NCI-H1105 treated with DMSO at 0.1 percent for 48 hours (cell line): ENCODE data around the gene KLHL36.
"Not testable (repeated sequence)": the region's sequence is repeated elsewhere in the genome, so short reads cannot be mapped to it uniquely, and the experiment has no call there.

Source experiments
- DNase-seq: peaks from one replicate; lab custom pipeline; 2025; lab: John Stamatoyannopoulos, UW

KLHL36 gene

DNA sequence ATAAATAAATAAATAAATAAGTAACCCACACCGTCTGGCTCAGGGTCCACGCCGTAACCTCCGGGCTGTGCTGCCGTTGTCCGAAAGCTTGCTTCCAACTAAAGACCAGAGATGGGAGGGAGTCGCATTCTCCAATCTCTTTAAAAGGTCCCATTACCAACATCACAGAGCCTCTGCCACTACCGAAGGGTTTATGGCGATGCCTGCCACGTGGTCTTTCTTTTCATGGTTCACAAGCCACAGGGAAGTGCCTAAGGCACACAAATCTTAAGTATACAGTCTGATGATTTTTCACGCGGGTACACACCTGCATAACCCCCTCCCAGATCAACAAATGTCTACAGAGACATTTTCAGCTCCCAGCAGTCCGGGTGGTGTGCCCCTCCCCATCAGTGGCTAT lies 31.8 kb upstream of the KLHL36 start:
- DNase-seq = peak; percentile 10

DNA sequence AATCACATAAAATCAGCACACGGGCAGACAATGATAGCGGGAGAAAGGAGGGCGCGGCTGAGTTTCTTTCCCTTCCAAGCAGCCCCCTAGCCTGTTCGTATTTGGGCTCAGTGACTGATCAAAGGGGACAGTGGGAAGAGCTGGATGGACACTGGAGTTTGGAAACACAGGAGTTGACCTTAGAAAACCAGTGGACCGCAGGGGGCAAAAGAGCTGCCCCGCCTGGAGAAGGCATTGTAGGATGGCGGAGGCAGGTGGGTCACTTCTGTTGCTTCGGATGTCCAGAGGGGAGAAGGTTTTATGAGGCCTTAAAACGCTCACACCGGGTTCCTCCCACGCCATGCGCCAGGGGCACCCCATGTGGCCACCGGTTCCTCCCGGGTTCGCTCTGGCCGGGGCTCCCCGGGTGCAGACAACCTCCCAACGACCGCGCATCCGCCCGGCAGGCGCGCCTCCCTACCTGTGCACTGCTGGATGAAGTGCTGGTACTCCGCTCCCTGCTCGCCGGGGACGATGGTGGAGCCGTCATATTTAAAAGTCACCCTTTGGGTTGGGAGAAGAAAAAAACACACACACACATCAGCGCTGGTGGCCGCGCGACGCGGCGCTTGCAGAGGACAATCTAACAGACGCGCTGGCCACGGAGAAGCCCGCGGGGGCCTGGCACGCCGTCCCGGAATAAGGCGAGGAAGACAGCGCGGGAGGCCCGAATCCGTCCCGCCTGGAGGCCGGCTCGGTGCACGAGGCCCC lies 31.1 kb upstream of the KLHL36 start:
- no peak for DNase-seq

DNA sequence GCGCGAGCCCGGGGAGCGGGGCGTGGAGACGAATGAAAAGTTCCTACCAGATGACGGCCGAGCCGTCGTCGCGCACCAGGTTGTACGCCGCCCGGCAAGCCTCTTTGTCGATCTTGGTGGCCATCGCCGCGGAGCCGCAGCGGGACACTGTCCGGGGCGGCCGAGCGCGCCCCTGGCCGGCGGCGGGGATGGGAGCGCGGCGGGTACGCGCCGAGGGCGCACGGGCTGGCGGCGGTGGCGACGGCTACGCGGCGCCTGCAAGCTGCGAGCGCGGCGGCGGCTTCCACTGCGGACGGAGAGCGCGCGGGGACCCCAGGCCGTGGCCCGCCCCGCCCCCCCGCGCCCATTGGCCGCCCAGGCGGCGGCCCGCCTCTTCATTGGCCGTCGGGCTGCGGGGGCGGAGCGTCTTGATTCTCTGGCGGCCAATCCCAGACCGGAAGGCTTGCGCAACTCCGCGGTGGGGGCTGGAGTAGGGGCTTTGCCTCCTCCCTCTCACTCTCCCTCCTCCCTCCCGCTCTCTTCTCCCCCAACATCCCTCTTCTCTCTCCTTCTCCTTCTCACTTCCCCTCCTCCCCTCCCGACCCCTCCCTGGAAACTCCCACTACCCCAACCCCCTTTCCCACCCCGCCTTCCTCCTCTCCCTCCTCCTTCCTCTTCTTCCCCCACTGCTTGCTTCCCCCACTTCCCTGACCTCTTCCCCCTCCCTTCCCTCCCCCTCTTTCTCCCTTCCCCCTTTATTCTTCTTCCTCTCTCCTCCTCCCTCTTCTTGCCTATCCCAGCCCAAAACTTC lies 30.3 kb upstream of the KLHL36 start, which contains the start of gene COTL1:
COTL1 (minus strand) TSS at position 288 of the 790 bp plus-strand sequence; CDS start at position 124, 164 bp downstream.
- DNase-seq = peak; percentile 84

DNA sequence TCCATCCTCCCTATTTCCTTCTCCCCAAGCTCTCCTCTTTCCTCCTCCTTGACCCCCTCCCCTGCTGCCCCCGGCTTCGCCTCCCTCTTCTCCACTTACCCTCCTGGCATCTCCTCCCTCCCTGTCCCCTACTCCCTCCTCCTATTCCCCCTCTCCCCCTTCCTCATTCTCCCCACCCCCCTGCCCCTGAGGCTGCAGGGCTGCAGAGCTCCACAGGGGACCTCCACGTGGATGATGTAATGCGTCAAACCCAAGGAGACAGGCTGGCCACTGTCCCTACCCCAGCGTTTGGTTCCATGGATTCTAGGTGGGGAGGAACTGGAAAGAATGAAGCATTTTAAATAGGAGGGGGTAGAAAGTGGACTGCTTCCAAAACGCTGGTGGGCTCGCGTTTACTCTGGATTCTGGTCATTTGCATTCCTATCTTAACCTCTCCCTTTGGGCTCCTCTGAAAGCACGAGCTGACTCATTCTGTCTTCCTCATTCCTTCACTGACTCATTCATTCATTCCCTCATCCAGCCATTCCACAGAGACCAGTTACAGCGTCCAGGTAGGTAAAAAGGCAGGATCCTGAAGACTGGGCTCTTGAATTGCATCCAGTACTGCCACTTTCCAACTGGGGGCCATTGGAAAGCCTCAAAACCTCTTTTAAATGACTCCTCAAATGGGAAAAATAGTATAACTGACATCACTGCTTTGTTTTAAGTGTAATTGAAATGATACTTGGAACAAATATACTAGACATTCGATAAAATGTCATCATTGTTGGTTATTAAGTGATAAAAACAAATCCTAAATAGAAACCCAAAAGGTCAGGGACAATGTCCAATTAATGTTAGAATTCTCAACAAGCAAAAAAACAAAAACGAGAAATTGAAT lies 29.5 kb upstream of the KLHL36 start:
- no peak for DNase-seq

DNA sequence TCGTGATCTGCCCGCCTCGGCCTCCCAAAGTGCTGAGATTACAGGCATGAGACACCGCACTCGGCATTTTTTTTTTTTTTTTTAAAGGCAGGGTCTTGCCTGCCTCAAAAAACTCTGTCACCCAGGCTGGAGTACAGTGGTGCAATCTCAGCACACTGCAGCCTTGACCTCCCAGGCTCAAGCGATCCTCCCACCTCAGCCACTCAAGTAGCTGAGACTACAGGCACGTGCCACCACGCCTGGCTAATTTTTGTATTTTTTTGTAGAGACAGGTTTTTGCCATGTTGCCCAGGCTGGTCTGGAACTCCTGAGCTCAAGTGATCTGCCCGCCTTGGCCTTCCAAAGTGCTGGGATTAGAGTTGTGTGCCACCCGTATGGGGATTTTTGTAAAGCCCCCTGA lies 27.4 kb upstream of the KLHL36 start:
- not testable (repeated sequence) for DNase-seq

DNA sequence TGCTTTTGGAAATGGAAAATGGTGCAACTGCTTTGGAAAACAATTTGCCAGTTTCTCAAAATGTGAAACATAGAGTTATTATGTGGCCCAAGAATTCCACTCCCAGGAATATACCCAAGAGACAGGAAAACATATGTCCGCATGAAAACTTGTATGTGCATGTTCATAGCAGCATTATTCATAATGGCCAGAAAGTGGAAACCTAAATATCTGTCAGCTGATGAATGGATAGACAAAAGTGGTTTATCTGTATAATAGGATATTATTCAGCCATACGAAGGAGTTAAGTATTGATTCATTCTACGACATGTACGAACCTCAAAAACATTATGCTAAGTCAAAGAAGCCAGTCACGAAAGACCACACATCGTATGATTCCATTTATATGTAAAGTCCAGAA lies 22.8 kb upstream of the KLHL36 start:
- no peak for DNase-seq

DNA sequence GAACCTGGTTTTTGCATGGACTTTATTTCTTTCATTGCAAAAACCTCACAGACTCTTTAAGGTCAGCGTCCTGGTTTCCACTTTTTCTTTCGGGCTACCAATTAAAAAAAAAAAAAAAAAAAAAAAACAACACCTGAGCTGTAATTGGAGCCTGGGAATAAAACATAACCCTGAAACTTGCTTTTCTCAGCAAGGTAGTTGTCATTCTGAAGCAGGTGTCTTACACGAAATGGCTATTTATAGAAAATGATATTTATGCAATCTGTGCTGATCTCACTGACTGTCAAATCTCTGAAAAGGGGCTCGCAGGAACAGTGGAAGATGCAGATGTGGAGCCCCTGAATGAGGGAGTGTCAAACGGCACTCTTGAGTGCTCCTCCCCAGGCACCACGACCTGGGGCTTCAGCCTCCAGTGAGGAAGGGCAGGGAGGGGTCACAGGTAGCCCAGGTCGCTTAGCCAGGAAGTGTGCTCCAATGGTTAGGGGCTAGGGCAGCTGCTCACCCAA lies 20.0 kb upstream of the KLHL36 start:
- no peak for DNase-seq

DNA sequence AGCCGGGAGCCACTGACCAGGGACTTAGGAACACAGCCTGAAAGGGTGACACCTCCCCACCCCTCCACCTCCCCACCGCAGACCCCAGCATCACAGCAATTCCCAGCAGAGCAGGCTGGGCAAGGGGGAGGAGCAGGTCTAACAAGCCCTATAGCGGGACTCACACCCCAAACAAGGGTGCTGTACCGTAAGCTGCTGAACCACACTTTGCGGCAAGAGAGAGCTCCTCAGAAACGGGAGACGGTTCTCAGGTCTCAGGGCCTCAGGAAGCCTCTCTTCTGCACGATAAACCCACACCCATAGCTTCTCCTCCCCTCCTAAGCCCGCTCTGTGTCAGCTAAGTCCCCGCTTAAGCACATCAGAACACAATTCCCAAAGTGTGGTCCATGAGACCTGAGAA lies 18.7 kb upstream of the KLHL36 start:
- no peak for DNase-seq

DNA sequence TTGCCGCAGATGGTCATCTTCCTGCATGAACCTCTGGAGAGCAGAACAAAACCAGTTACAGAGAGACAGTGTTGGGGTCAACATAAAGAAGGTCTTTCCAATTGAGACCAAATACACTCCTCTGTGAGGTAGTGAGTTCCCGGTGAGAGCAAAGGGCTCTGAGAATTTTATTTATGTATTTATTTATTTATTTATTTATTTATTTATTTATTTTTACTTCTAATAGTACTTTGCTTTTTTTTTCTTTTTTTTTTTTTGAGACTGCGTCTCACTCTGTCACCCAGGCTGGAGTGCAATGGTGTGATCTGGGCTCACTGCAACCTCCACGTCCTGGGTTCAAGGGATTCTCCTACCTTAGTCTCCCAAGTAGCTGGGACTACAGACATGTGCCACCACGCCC lies 18.3 kb upstream of the KLHL36 start:
- no peak for DNase-seq

DNA sequence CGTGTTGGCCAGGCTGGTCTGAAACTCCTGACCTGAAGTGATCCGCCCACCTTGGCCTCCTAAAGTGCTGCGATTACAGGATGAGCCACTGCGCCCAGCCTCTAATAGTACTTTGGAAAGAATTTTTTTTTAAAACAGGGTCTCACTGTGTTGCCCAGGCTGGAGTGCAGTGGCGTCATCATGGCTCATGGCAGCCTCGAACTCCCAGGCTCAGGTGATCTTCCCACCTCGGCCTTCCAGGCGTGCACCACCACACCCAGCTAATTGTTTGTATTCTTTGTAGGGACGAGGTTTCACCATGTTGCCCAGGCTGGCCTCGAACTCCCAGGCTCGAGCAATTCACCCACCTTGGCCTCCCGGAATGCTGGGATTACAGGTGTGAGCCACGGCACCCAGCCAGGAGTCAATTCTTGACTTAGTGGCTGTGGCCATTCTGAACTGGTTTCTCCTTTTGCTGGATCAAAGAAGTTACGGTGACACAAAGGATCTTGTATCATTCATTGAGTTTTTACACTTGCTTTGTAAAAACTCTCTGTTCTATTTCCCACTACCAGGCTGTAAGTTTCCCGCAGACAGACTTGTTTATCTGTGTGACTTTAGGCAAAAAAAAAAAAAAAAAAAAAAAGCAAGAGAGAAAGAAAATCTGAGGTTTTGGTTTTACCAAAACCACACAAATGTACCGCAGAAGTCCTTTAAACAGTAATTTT lies 17.7 kb upstream of the KLHL36 start:
- no peak for DNase-seq

DNA sequence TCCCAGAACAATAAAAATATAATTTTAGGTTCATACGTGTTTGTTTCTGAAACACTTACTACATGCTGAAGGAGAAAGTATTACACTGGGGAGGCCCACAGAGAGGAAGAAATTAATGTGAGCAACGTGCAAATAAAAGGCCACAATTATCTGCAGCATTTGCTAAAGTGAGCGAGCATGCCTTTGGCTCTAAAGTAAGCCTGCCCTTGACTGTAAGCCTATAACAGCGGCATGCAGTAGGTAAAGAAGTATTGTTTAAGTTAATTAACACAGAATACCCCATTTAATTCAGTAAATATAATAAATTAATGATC lies 17.2 kb upstream of the KLHL36 start:
- no peak for DNase-seq

DNA sequence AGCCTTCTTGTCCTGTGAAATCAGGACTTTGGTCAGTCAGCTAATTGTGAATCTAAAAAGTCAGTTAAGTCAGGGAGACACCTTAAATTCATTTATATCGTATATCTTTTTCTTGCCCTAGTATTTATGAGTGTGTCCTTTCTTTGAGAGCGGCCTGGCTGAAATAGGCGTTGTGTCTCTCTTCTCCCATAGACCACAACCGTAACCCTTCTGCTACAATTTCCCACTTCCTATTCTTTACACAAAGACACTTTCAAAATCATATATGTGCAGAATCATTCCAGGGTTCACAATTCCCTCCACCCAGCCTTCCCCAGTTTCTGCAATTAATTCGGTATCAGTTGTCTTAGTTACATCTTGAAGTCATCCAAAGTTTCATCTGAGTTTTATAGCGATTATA lies 16.4 kb upstream of the KLHL36 start:
- no peak for DNase-seq

DNA sequence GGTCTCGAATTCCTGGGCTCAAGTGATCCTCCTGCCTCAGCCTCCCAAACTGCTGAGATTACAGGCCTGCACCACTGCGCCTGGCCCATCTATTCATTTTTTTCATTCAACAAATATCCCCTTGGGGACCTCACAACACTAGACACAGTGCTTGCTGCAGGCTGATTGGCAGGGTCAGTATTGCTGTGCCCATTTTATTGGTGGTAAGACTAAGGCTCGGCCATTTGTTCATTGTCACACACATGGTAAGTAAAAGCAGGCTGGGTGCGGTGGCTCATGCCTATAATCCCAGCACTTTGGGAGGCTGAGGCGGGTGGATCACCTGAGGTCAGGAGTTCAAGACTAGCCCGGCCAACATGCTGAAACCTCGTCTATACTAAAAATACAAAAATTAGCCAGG lies 15.4 kb upstream of the KLHL36 start:
- not testable (repeated sequence) for DNase-seq

DNA sequence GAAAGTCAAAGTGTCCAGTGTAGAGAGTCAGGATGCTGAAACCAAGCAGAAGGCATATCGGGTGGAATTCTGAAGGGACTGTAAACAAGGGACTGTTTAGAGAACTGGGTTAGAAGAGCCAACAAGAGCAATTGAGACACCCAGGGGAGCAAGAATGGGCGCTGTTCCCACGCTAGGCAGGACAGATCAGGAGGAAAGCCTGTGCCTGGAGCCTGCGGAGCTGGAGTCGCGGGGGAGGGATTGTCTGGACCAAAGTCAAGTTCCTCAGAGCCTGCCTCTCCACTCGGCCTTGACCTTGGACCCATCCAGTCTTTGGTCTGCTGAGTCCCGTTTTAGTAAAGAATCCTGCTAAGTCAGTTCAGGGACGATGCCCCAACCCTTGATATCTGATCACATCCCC lies 14.7 kb upstream of the KLHL36 start:
- no peak for DNase-seq

DNA sequence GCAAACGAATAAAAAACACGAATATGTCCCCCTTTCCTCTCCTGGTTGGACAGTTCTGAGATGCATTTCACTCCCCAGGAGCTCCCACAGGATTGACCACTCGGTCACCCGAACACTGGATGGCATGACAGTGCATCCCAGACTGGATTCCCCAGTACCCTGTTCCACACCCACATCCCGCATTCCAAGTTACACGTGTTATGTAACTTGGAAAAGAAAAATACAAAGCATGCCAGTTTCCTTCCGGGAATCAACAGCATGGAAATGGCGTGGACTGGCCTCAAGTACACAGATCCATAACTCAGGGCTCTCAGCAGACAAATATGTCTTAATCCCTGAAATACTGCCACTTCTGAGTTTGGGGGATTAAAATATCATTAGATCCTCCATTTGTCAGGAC lies 12.6 kb upstream of the KLHL36 start:
- no peak for DNase-seq

DNA sequence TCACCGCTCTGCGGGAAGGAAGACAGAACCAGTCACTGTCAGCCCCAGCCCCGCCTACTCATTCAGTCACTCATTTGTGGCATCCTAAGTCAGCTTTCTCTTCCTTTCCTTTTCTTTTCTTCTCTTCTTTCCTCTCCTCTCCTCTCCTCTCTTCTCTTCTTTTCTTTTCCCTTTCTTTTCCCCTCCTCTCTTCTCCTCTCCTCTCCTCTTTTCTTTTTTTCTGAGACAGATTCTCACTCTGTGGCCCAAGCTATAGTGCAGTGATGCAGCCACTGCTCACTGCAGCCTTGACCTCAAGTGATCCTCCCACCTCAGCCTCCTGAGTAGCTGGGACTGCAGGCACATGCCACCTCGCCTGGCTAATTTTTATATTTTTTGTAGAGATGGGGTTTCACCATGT lies 10.6 kb upstream of the KLHL36 start:
- no peak for DNase-seq

DNA sequence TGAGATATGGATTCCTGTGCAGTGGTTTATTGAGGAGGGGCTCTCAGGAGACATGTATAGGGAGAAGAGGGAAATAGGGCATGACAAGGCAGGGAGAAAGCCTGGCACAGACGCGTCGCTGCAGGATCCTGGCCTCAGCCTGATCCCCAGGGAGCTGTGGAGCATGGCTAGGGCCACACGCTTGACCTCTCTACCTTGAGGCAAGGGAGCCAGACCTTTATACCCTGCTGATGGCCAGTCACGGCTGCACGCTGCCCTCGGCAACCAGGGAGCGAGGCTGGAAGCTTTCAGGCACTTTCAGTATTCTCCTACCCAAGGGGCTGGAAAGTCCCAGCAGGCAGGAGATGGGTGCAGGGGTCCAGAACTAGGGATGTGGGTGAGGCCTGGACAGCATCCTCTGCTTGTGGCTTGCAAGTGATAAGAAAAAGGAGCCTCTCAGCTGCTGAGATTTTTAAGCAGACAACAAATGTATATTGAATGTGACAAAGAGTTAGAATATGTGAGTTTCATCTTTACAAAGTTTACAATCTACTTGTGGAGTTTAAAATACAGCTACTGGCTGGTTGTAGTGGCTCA lies 10.0 kb upstream of the KLHL36 start:
- DNase-seq = no peak

DNA sequence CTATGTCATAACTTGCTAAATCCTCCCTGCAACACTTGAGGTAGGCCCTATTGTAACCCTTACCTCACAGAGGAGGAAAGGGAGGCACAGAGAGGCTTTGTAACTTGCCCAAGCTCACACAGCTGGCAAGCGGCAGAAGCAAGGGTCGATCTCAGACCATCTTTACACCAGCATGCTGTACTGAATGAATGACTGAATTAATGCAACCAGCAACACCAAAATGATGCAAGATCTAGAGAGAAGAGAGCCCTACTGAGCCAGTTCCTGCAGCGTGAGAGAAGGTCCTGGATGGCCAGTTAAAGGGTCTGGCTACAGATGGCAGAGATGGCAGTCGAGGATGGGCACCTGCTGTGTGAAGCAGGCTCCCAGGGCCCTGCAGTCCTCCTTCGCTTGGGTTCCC lies 8.2 kb upstream of the KLHL36 start:
- DNase-seq = no peak

DNA sequence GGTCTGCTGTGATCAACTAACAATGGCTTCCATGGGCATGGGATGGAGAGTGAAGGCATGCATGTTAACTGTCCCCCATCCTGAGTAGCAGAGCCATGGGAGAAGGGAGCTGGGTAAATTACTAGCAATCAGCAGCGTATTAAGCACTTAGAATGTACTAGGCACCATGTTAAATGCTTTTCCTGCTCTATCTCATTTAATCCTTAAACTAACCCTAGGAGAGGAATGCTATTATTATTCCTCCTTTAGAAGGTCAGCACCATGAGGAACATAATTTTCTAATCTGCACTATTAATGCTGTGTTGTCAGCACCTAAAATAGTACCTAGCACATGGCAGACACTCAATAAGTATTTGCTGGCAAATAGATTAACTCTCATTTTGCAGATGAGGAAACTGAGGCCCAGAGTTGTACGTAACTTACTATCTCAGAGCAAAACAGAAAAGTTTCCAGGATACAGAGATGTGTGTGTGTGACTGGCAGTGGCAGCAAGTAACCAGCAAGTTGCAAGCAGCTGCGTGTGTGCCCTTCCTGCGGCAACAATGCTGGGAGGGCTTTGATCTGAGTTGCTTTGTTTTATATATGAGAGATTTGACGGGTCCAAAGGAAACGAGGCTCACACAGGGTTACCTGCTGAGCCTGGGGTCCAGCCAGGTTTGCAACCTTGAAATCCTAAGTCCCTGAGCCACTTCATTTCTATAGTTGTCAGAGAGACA lies 6.5 kb upstream of the KLHL36 start:
- no peak for DNase-seq

DNA sequence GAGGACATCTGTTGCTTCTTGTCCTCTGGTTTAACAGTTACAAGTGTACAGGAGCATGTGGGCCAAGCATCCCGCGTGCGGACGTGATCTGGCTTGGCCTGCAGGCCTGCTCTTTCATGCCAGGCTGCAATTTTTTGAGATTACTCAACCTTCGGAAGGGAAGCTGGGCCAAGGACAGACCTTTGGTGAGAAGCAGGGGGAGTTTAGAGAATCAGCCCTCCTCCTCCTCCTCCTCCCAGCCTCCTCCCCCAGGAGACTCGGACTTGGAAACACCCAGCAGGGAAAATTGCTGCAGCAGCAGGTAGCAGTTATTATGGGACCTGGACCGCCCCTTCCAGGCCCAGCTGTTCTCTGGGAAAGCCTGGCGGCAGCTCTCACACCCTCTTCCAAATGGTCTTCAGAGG lies 5.1 kb upstream of the KLHL36 start:
- no peak for DNase-seq

DNA sequence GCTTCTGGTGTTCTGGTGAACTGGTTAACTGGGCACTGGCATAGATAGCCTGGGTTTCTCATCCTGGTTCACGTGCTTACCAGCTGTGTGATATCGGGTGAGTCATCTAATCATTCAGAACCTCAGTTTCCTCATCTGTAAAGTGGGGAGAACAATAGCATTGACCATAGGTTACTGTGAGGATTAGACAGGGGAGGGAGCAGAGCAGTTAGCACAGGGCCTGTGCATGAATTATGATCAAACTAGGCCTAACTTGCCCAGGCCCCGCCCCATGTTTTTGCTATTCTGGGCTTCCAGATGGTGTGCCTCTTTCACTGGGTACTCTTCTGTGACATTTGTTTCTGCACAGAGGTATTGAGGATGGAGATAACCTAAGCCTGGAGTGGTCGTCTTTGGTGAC lies 4.6 kb upstream of the KLHL36 start:
- DNase-seq = no peak
